Measurements from ENCODE around the gene B3GNT9. TPM values are rescaled to one million over a fixed set of nuclear protein-coding genes. Genes with fewer than 3 reads are reported as not detected.

The B3GNT9 gene
- total RNA-seq, 1 experiment from 2014 or later = 4.0 TPM

DNA sequence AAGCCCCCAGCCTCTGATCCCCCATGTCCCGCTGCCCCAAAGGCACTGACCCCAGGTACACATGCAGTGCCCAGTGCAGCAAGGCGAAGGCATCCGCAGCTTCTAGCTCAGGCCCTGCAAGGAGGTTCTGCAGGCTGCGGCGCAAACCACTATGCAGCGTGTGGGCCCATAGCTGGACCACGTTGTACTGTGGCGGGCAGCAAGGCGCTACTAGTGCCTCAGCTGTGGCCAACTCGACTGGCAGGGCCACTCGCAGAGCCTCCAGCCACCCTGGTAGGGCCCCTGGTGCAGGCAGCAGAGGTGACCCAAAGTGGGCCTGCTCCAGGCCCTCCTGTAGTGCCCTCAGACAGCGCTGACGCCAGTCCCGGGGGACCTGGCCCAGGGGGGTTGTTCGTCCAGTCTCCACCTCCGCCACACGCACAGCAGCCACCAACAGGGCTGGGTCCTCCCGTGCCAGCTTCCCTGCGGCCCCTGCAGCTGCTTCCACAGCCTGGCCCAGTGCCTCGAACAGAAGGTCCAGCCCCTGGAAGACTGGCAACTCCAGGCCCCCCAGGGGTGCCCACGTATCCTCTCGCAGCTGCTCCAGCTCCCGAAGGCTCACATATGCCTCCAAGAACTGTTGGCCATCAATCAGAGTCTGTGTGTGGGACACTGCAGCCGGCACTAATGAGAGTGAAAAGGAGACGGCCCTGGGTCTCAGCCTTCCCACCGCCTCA is 36.5 kb upstream of the B3GNT9 start:
- Histone ChIP-seq H3K4me3 (no peak overlapping the region), H3K4me1 (replicated peaks; ENCODE audit: insufficient read depth) (peaks cover 40% of the 10 kb centered on the region), H3K27ac (no peak overlapping the region), H3K79me2 (ENCODE audit: low read depth) (peaks cover 12% of the 10 kb centered on the region), H3K4me2 (peak overlapping the region; percentile 46), H3K9me3 (ENCODE audit: insufficient read depth, low read depth) (no peaks in the 10 kb centered on the region), H3K27me3 (ENCODE audit: insufficient read depth, low read depth) (no peaks in the 10 kb centered on the region), H3F3A (ENCODE audit: insufficient read depth, low read depth) (peaks cover 20% of the 10 kb centered on the region; the same call in 1 of the 2 replicates), H2AFZ (no peak overlapping the region), H3K36me3 (ENCODE audit: low read depth) (no peaks in the 10 kb centered on the region), H4K20me1 (ENCODE audit: insufficient read depth) (no peaks in the 10 kb centered on the region), H3K9me2 (ENCODE audit: insufficient read depth) (no peaks in the 10 kb centered on the region)
- ChIA-PET CTCF (interaction anchor here (1.0 kb wide), 1 partner anchor 60 kb away, joined by 4 read pairs; no protein-coding TSS in a partner anchor), POLR2A (ENCODE audit: unreplicated experiment) (interaction anchor here (0.6 kb wide), 1 partner anchor 9 kb away, joined by 3 read pairs; no protein-coding TSS in a partner anchor)
- DNase-seq = no peak
- TF ChIP-seq EZH2 (IDR thresholded peaks at IDR 0.05; ENCODE audit: low read depth) = no peak
- TF ChIP-seq, protein P1, sequence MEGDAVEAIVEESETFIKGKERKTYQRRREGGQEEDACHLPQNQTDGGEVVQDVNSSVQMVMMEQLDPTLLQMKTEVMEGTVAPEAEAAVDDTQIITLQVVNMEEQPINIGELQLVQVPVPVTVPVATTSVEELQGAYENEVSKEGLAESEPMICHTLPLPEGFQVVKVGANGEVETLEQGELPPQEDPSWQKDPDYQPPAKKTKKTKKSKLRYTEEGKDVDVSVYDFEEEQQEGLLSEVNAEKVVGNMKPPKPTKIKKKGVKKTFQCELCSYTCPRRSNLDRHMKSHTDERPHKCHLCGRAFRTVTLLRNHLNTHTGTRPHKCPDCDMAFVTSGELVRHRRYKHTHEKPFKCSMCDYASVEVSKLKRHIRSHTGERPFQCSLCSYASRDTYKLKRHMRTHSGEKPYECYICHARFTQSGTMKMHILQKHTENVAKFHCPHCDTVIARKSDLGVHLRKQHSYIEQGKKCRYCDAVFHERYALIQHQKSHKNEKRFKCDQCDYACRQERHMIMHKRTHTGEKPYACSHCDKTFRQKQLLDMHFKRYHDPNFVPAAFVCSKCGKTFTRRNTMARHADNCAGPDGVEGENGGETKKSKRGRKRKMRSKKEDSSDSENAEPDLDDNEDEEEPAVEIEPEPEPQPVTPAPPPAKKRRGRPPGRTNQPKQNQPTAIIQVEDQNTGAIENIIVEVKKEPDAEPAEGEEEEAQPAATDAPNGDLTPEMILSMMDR (conservative IDR thresholded peaks at IDR 0.05) = no peak
- intact Hi-C loops (cut with micrococcal nuclease; ENCODE audit: unreplicated experiment) = no loop called here
- BruUV-seq (replicated peaks) = no TSS peak

DNA sequence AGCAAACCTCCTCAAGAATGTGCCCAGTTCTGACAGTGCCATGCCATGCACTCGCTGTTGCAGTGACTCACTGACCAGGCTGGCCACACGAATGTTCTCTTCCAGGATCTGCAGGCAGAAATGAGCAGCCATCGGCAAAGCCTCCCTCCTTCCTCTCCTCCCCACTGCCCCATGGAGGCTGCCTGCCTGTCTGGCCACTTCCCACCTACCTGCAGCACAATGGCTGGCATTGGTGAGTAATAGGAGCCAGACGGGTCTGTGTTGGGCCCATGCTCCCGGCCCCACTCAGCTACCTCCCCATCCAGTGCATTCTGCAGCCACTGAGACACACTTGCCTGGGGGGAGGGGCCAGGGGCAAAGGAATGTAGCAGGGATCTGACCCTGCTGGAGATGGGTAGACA is 35.8 kb upstream of the B3GNT9 start:
- no TSS peak for BruUV-seq (replicated peaks)
- peak; percentile 57 to 65 for DNase-seq
- CTCF ChIA-PET = interaction anchor here (1.0 kb wide), 1 partner anchor 60 kb away, joined by 4 read pairs; no protein-coding TSS in a partner anchor
- Histone ChIP-seq H3K36me3 (ENCODE audit: low read depth) (no peaks in the 10 kb centered on the region), H3K27ac (no peak overlapping the region), H3K4me1 (replicated peaks; ENCODE audit: insufficient read depth) (peaks cover 40% of the 10 kb centered on the region), H4K20me1 (ENCODE audit: insufficient read depth) (no peaks in the 10 kb centered on the region), H3K79me2 (ENCODE audit: low read depth) (peaks cover 16% of the 10 kb centered on the region), H2AFZ (no peak overlapping the region), H3K4me2 (peak overlapping the region; percentile 46), H3K9me2 (ENCODE audit: insufficient read depth) (no peaks in the 10 kb centered on the region), H3K9me3 (ENCODE audit: insufficient read depth, low read depth) (no peaks in the 10 kb centered on the region), H3F3A (ENCODE audit: insufficient read depth, low read depth) (peaks cover 20% of the 10 kb centered on the region; the same call in 1 of the 2 replicates), H3K4me3 (no peak overlapping the region), H3K27me3 (ENCODE audit: insufficient read depth, low read depth) (no peaks in the 10 kb centered on the region)
- POLR2A ChIA-PET (ENCODE audit: unreplicated experiment) = interaction anchor here (0.6 kb wide), 1 partner anchor 8 kb away, joined by 3 read pairs; no protein-coding TSS in a partner anchor
- intact Hi-C loops (cut with micrococcal nuclease; ENCODE audit: unreplicated experiment) = no loop called here
- TF ChIP-seq EZH2 (IDR thresholded peaks at IDR 0.05; ENCODE audit: low read depth) = no peak
- TF ChIP-seq, protein P1 (conservative IDR thresholded peaks at IDR 0.05) = no peak

DNA sequence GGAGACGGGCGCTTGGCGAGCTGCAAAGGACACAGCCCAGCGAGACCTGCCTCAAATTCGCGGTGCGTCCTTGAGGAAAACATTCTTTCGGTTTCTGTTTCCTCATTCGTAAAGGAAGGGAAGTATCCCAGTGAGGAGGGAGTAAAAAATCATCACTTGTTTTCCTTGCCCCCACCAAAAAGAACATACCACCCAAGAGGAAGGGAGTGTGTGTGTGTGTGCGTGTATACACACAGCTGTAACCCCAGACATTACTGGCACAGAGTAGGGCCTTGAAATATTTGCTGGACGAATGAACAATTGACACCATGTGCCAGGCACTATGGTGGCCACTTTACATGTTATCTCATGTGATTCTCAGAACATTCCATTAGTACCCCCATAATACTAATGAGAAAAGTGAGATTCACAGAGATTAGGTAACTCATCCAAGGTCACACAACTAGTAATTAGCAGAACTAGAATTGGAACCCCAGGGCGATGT is 34.9 kb upstream of the B3GNT9 start:
- H3K4me1 ChIP-seq (replicated peaks; ENCODE audit: insufficient read depth) = peaks cover 36% of the 10 kb centered on the region
- intact Hi-C loops (cut with micrococcal nuclease; ENCODE audit: unreplicated experiment) = loop anchor here (2.0 kb wide), 1 partner anchor 73 kb away; no protein-coding TSS in a partner anchor
- no peaks in the 10 kb centered on the region for H3K36me3 ChIP-seq (ENCODE audit: low read depth)
- ChIA-PET POLR2A (ENCODE audit: unreplicated experiment) (no interaction called here), CTCF (interaction anchor here (1.2 kb wide), 1 partner anchor 168 kb away, joined by 4 read pairs; no protein-coding TSS in a partner anchor)
- BruUV-seq (replicated peaks) = no TSS peak
- no peak for DNase-seq
- no peak overlapping the region for H3K4me3 ChIP-seq
- TF ChIP-seq EZH2 (IDR thresholded peaks at IDR 0.05; ENCODE audit: low read depth) = no peak
- TF ChIP-seq, protein P1 (conservative IDR thresholded peaks at IDR 0.05) = no peak
- peaks cover 20% of the 10 kb centered on the region; the same call in 1 of the 2 replicates for H3F3A ChIP-seq (ENCODE audit: insufficient read depth, low read depth)
- no peaks in the 10 kb centered on the region for H3K9me2 ChIP-seq (ENCODE audit: insufficient read depth)
- no peaks in the 10 kb centered on the region for H3K9me3 ChIP-seq (ENCODE audit: insufficient read depth, low read depth)
- no peak overlapping the region for H3K27ac ChIP-seq
- H3K4me2 ChIP-seq = 0 out of 2 replicates have a peak overlapping the region, but pooled peaks have one; percentile 84
- H3K27me3 ChIP-seq (ENCODE audit: insufficient read depth, low read depth) = no peaks in the 10 kb centered on the region
- H3K79me2 ChIP-seq (ENCODE audit: low read depth) = peaks cover 16% of the 10 kb centered on the region
- no peaks in the 10 kb centered on the region for H4K20me1 ChIP-seq (ENCODE audit: insufficient read depth)
- H2AFZ ChIP-seq = no peak overlapping the region
